OCI-M2 (cell line): Measurements from ENCODE around the gene NFIB.

Experiments
- DNase-seq: peaks from one replicate; lab custom pipeline; 2025; ENCODE audit not compliant: unreplicated experiment; lab: John Stamatoyannopoulos, UW

The NFIB gene

GRCh38 chr9:14321517-14322130 is 7.7 kb upstream of the NFIB start:
- DNase-seq: no peak

DNA sequence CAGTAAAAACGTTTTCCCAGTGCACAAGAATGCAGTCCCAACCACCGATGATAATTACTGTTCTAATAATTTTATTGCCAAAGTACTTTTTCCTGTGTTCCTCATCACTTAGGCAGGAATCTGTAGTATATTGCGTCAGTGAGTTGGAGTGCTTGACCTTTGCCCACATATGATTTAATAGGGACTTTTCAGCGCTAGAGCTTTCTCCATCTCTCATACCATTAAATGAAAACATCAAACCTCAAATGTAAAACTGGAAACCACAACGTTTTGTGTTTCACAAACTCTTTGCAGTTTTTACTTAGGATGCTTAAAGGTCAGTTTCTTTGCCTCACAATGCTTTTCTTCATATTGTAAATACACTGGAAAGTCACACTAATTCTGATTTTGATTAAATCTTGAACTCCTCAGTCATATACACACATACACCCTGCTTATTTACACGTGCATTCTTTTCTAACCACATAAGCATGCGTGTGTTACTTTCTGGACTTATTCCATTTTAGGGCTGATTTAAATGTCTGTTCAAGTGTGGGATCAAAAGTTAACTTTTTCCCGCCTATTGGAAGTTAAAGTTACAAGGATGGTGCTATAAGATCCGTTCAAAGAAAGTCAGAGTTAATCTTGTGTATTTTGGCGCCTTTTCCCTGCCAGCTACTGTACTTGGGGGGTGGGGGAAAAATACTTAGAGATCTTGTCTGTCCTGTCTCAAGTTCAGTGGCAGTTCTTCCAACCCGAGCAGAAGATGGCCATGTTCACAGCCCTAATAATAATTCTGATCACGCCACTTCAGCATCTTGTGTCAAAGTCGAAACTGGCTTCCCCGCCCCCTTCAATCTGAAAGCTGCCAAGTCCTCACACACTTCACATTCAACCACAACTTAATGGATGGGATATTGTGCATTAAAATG is 6.6 kb upstream of the NFIB start:
- no peak for DNase-seq

- no peak for DNase-seq
Observed at GRCh38 chr9:14318934-14319580, 5.1 kb upstream of the NFIB start.

GRCh38 chr9:14318361-14318760 is 4.4 kb upstream of the NFIB start:
- DNase-seq: no peak

- DNase-seq: no peak
Observed at GRCh38 chr9:14317667-14318320, 3.9 kb upstream of the NFIB start.

- DNase-seq: no peak
Observed at GRCh38 chr9:14316602-14317300, 2.8 kb upstream of the NFIB start.

GRCh38 chr9:14315875-14316601 is 2.1 kb upstream of the NFIB start:
- no peak for DNase-seq

GRCh38 chr9:14314929-14315874 is 1.3 kb upstream of the NFIB start:
- no peak for DNase-seq

- DNase-seq: no peak
Observed at GRCh38 chr9:14314424-14314928, 535 bp upstream of the NFIB start.

DNA sequence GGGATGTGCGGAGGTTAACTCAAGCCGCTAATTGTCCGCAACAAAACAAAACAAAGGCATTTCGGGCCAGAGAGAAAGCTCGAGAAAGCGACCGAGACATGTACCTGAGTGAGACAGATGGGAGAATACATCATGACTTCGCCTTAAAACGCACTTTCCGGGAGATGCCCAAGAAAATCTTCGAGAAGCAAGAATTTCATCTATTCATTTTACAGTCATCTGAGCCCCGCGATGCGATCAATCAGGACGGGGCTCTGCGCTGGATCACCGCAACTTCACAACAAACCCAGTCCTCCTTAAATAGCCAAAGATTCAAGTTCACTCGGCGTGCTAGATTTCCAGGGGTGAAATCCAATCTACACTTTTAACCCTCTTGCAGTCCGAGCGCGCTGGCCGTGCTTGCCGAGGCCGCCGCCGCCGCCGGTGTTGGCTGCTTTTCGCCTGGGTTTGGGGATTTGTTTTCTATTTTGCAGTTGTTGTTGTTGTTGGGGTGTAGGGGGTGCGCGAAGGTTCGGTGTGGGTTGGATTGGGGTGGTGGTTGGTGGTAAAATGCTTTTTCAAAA is 482 bp downstream of the NFIB start:
- DNase-seq: no peak

DNA sequence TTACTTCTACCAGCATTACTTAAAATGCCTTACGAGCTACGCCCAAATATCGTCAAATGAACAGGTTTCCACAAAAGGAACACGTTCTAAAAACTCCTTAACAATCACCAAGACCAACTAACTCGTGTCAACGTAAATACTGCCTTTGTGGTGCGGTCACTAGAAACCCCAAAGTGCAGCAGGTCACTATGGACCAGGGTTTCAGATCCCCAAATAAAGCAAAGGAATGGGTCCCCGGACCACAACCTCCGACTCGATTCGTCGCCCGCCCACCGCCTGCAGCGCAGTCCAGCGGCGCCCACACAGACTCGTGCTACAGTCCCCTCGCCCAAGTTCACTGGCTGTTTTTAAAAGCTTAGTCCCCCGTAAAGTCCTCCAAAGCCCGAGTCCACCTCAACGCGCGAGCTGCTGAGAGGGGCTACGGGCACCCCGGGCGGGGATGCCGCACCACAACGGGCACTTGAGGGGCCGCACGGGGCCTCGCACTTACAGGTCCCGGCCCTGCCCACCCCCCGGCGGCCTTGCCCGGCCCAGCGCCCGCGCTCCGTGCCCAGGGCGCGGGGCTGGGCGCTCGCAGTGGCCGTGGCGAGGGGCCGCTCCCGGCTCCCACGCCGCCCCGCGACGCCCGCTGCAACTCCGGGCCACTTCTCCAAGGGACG is 1.1 kb downstream of the NFIB start:
- DNase-seq: no peak

DNA sequence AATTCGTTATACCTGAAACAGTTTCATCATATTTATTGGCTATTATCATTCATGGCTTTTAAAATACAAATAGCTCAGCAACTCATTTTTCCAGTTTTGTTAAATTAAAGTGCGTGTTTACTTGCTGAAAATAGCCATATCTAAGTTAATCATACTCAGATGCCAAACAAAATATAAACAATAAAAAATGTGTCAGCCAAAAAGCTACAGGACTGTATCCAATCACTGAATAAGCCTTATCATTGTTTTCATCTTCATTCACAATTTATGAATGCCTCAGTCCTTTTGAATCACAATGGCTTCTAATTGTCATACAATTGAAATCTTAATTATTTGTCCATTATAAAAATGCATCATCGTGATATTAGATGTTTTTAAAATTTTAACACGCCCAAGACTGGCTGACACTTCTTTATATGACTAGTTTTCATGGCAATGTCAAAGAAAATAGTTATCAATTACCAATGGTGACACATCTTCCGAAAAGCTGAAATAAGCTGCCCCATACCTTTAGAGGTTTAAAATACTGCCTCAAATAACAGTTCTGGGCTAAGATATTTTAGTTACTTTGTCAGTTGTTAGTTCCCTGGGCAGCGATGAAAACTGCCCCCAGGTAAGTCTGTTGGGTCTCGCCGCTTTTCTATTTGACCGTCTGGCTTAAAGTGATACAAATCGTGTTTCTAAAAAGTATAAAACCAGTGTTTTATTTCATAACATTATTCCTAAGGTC is 1.8 kb downstream of the NFIB start:
- no peak for DNase-seq

DNA sequence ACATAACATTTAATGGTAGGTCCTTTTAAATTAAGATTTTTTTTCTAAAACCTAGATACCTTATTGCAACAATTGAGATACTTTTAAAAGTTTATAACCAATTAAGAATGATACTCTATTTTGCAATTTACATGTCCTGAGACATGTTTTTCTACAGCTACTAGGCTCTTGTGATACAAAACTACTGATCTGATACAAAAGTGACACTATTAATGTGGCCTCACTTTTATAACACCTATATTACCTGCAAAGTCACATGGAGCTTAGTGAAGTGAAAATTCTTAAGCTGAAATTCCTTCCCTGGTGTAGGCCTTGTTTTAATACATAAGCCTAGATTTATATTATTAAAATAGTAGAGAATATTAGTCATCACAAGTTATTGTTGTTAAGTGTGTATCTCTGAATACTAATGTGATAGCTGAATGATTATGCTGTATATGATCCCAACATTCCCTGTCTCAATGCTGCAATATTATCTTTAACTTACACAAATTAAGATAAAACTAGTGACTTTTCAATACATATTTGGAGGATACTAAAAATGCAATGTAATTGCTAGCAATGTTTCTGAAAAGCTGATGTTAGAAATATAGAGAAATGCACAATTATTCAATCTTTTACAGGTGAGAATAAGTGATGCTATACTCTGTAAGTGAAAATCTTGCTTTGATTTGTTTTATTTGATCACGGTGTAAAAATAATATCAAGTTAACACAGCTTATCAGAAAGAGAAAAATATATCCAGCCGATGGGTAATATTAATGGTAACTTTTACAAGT is 2.6 kb downstream of the NFIB start:
- no peak for DNase-seq

- no peak for DNase-seq
Observed at GRCh38 chr9:14310311-14310710, 3.6 kb downstream of the NFIB start.

- DNase-seq: no peak
Observed at GRCh38 chr9:14309403-14309802, 4.5 kb downstream of the NFIB start.

GRCh38 chr9:14308853-14309145 is 5.1 kb downstream of the NFIB start:
- no peak for DNase-seq
